ENCODE measurements around the gene FCGR2B. TPM values are rescaled to one million over a fixed set of nuclear protein-coding genes. Genes with fewer than 3 reads are reported as not detected.
"Not testable (repeated sequence)": the region's sequence is repeated elsewhere in the genome, so short reads cannot be mapped to it uniquely, and the experiment has no call there.

The FCGR2B gene
- under 1 TPM; 0.93 to 0.94 TPM for total RNA-seq
- 1 to 10 TPM in 1 of 2 donors, under 1 TPM in 1; 0.49 to 2.1 TPM for polyA plus RNA-seq

DNA sequence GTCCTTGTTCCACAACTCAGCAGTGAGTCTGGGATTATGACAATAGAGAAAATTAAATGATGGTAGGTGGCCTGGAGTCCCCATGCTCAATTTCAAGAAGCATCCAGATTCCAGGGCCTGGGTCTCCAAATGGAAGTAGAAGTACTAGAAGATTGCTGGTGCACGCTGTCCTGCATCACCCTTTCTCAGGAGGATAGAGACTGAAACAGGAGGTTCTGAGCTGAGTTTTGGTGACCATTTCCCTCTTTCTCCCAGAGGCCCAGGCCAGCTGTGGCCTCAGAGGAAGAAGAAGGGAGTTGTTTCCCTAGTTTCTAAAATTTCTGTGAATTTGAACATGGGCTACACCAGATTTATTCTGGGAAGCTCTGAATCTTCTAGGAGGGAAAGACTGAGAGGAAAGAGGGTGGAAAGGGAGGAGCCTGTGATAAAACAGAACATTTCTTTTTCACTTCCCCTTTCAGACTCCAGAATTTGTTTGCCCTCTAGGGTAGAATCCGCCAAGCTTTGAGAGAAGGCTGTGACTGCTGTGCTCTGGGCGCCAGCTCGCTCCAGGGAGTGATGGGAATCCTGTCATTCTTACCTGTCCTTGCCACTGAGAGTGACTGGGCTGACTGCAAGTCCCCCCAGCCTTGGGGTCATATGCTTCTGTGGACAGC lies at the start of gene FCGR2B:
Gene FCGR2B (plus strand): TSS at position 460 of the 656 bp plus-strand sequence. CDS start 99 bp downstream, at position 559.
- H3K9me3 ChIP-seq (ENCODE audit: control insufficient read depth in 1 of 2, low read length in 2 of 2); H3K4me1 Mint-ChIP-seq; H3K9me3 Mint-ChIP-seq; H3K27ac ChIP-seq (ENCODE audit: low read depth, low read length); H3K27me3 Mint-ChIP-seq; intact Hi-C loops (cut with micrococcal nuclease); H3K36me3 Mint-ChIP-seq; POLR2A ChIA-PET (ENCODE audit: partially characterized antibody); H3K4me1 ChIP-seq (ENCODE audit: insufficient read depth, low read length); H3K36me3 ChIP-seq (ENCODE audit: insufficient read depth, low read length); H3K27me3 ChIP-seq (ENCODE audit: insufficient read depth, low read length); CTCF ChIA-PET (ENCODE audit: partially characterized antibody); H3K27ac Mint-ChIP-seq; H3K4me3 ChIP-seq (ENCODE audit: low read length in 2 of 2); DNase-seq; H3K4me3 Mint-ChIP-seq: not testable (repeated sequence)

DNA sequence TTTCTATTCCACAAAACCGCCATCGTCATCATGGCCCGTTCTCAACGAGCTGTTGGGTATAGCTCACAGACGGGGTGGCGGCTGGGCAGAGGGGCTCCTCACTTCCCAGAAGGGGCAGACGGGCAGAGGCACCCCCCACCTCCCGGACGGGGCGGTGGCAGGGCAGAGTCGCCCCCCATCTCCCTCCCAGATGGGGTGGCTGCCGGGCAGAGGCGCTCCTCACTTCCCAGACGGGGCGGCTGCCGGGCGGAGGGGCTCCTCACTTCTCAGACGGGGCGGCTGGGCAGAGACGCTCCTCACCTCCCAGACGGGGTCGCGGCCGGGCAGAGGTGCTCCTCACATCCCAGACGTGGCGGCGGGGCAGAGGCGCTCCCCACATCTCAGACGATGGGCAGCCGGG lies 46.5 kb upstream of the FCGR2B start:
- H3K36me3 ChIP-seq (ENCODE audit: insufficient read depth, low read length); H3K9me3 ChIP-seq (ENCODE audit: control insufficient read depth in 1 of 2, low read length in 2 of 2); H3K27me3 ChIP-seq (ENCODE audit: insufficient read depth, low read length); H3K27me3 Mint-ChIP-seq; CTCF ChIA-PET (ENCODE audit: partially characterized antibody); H3K27ac ChIP-seq (ENCODE audit: low read depth, low read length); H3K27ac Mint-ChIP-seq; H3K4me3 ChIP-seq (ENCODE audit: low read length in 2 of 2); POLR2A ChIA-PET (ENCODE audit: partially characterized antibody); DNase-seq; H3K4me3 Mint-ChIP-seq; H3K4me1 ChIP-seq (ENCODE audit: insufficient read depth, low read length); intact Hi-C loops (cut with micrococcal nuclease): not testable (repeated sequence)
- Mint-ChIP-seq H3K36me3 (peaks cover 0 to 12% of the 10 kb centered on the region in 2 donors), H3K4me1 (peaks cover 13 to 34% (median 21%) of the 10 kb centered on the region in 4 donors), H3K9me3 (peaks cover 0 to 17% (median 0%) of the 10 kb centered on the region in 8 donors)

DNA sequence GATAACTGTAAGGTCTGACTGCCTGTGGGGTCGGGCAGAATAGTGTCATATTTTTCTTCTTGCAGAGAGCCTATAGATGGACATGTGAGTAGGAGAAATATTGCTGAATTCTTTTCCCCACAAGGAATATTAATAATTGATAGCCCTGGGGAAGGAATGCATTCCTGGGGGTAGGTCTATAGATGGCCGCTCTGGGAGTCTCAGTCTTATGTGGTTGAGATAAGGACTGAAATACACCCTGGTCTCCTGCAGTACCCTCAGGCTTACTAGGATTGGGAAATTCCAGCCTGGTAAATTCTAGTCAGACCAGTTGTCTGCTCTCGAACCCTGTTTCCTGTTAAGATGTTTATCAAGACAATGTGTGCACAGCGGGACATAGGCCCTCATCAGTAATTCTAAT lies 44.4 kb upstream of the FCGR2B start:
- CTCF ChIA-PET (ENCODE audit: partially characterized antibody); H3K36me3 ChIP-seq (ENCODE audit: insufficient read depth, low read length); H3K27me3 Mint-ChIP-seq; DNase-seq; H3K27me3 ChIP-seq (ENCODE audit: insufficient read depth, low read length); H3K27ac Mint-ChIP-seq; H3K9me3 ChIP-seq (ENCODE audit: control insufficient read depth in 1 of 2, low read length in 2 of 2); H3K36me3 Mint-ChIP-seq; H3K4me3 Mint-ChIP-seq; H3K27ac ChIP-seq (ENCODE audit: low read depth, low read length); POLR2A ChIA-PET (ENCODE audit: partially characterized antibody); H3K4me3 ChIP-seq (ENCODE audit: low read length in 2 of 2); intact Hi-C loops (cut with micrococcal nuclease): not testable (repeated sequence)
- H3K4me1 ChIP-seq (ENCODE audit: insufficient read depth, low read length): peaks cover 22% of the 10 kb centered on the region
- Mint-ChIP-seq H3K9me3 (peaks cover 0 to 11% (median 0%) of the 10 kb centered on the region in 8 donors), H3K4me1 (peaks cover 17 to 32% (median 24%) of the 10 kb centered on the region in 4 donors)

DNA sequence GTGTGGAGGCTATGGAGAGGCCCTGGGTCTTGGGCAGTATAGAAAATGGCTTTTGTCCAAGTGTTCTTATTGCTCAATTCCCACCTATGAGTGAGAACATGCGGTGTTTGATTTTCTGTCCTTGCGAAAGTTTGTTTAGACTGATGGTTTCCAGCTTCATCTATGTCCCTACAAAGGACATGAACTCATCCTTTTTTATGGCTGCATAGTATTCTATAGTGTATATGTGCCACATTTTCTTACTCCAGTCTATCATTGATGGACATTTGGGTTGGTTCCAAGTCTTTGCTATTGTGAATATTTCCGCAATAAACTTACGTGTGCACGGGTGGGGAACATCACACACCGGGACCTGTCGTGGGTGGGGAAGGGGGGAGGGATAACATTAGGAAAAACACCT lies 42.5 kb upstream of the FCGR2B start:
- POLR2A ChIA-PET (ENCODE audit: partially characterized antibody): interaction anchor here (1.3 to 1.4 kb wide), 2 partner anchors 8 to 81 kb away, joined by 7 to 10 read pairs; no protein-coding TSS in a partner anchor
- H3K36me3 ChIP-seq (ENCODE audit: insufficient read depth, low read length); H3K27ac ChIP-seq (ENCODE audit: low read depth, low read length); CTCF ChIA-PET (ENCODE audit: partially characterized antibody); H3K36me3 Mint-ChIP-seq; H3K27me3 ChIP-seq (ENCODE audit: insufficient read depth, low read length); DNase-seq; H3K27me3 Mint-ChIP-seq; H3K9me3 ChIP-seq (ENCODE audit: control insufficient read depth in 1 of 2, low read length in 2 of 2); intact Hi-C loops (cut with micrococcal nuclease); H3K4me3 ChIP-seq (ENCODE audit: low read length in 2 of 2): not testable (repeated sequence)
- peaks cover 32% of the 10 kb centered on the region for H3K4me1 ChIP-seq (ENCODE audit: insufficient read depth, low read length)
- Mint-ChIP-seq H3K9me3 (peaks cover 0 to 11% (median 0%) of the 10 kb centered on the region in 8 donors), H3K4me3 (peak overlapping the region in 7 of 8 donors; percentile 26 to 97 (median 41)), H3K4me1 (peaks cover 26 to 46% (median 33%) of the 10 kb centered on the region in 4 donors), H3K27ac (peak overlapping the region in 4 of 7 donors; percentile 61 to 98 (median 69))

DNA sequence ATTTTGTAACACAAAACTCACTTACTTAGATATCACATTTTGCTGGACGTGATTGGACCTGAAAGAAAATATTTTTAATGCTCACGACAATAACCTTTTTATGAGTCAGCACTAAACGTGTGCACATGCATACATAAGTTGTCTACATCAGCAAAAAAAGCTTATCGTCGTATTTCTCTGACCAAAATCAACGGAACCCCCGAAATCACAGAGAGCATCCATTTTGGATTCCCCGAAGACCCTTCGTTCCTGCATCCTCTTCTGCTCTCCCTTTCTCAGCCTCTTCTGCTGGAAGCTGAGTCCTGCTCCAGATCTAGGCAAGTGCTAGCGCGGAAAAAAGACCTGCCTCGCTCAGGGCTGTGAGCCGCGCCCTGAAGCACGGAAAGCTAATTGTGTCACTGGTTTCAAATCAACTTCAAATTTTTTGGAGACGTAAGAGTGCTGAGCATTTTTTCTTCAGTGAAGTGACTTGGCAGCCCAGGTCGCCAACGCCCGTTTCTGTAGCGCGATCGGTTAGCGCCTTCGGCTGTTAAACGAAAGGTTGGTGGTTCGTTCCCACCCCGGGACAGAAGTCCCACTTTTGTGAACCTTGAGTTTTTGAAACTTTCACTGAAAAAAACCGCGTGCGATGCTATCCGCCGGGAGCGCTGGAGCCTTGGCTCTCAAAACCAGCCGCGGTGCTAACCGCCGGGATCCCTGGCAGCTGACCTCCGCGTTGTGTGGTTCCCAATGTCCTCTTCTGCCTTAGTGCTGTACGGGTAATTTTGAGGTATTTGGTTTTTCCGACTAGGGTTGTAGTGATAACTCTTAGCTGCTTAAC lies 41.6 kb upstream of the FCGR2B start:
- Mint-ChIP-seq H3K4me3 (peak overlapping the region; percentile 91 to 99 (median 95)), H3K4me1 (peaks cover 26 to 50% (median 36%) of the 10 kb centered on the region in 4 donors), H3K9me3 (peaks cover 0 to 11% (median 0%) of the 10 kb centered on the region in 8 donors), H3K27ac (peak overlapping the region; percentile 92 to 100 (median 94))
- CTCF ChIA-PET (ENCODE audit: partially characterized antibody); intact Hi-C loops (cut with micrococcal nuclease); H3K36me3 Mint-ChIP-seq; H3K27me3 Mint-ChIP-seq; H3K9me3 ChIP-seq (ENCODE audit: control insufficient read depth in 1 of 2, low read length in 2 of 2); H3K27me3 ChIP-seq (ENCODE audit: insufficient read depth, low read length); H3K36me3 ChIP-seq (ENCODE audit: insufficient read depth, low read length): not testable (repeated sequence)
- DNase-seq: peak; percentile 79 to 86 (median 83)
- peak overlapping the region; percentile 34 for H3K27ac ChIP-seq (ENCODE audit: low read depth, low read length)
- H3K4me3 ChIP-seq (ENCODE audit: low read length in 2 of 2): peak overlapping the region; percentile 30 to 49
- POLR2A ChIA-PET (ENCODE audit: partially characterized antibody): interaction anchor here (1.1 to 2.0 kb wide), 5 partner anchors 9 to 128 kb away, joined by 4 to 14 read pairs (median 7); partner anchors contain the start of gene DUSP12
- peaks cover 37% of the 10 kb centered on the region for H3K4me1 ChIP-seq (ENCODE audit: insufficient read depth, low read length)

DNA sequence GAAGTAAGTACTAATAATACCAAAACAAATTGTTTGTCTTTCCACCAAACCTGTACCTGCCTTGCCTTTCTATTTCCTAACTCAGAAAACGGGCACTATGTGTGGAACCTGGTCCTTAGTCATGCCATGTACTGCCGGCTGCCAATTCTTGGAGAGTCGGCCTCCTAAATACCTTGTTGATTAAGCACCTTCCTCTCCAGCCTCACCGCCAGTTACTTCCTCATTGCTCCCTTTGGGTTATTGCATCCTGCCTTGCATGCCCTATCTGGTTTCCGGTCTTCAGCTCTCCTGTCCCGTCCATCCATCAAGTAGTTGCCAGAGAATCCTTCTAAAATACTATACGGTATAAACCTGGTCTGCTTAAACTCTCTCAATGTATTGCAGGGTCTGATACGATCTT lies 40.9 kb upstream of the FCGR2B start:
- CTCF ChIA-PET (ENCODE audit: partially characterized antibody); H3K27me3 ChIP-seq (ENCODE audit: insufficient read depth, low read length); H3K36me3 ChIP-seq (ENCODE audit: insufficient read depth, low read length); H3K27me3 Mint-ChIP-seq; H3K9me3 ChIP-seq (ENCODE audit: control insufficient read depth in 1 of 2, low read length in 2 of 2); H3K36me3 Mint-ChIP-seq; intact Hi-C loops (cut with micrococcal nuclease): not testable (repeated sequence)
- peaks cover 42% of the 10 kb centered on the region for H3K4me1 ChIP-seq (ENCODE audit: insufficient read depth, low read length)
- H3K4me3 ChIP-seq (ENCODE audit: low read length in 2 of 2): peak overlapping the region in 1 of 2 donors; percentile 49
- peak in 1 of 5 donors; percentile 11 for DNase-seq
- POLR2A ChIA-PET (ENCODE audit: partially characterized antibody): interaction anchor here (1.3 to 2.0 kb wide), 4 partner anchors 80 to 127 kb away, joined by 5 to 14 read pairs (median 8); partner anchors contain the start of gene DUSP12
- Mint-ChIP-seq H3K27ac (peak overlapping the region; percentile 92 to 100 (median 94)), H3K4me1 (peaks cover 30 to 56% (median 40%) of the 10 kb centered on the region in 4 donors), H3K9me3 (peaks cover 0 to 11% (median 0%) of the 10 kb centered on the region in 8 donors), H3K4me3 (peak overlapping the region; percentile 91 to 99 (median 95))
- peak overlapping the region; percentile 34 for H3K27ac ChIP-seq (ENCODE audit: low read depth, low read length)
